Fibroblast of the aortic adventitia (primary cell): Measurements from ENCODE around the gene AXDND1. TPM values are rescaled to one million over a fixed set of nuclear protein-coding genes. Genes with fewer than 3 reads are reported as not detected.
"Not testable (repeated sequence)": the region's sequence is repeated elsewhere in the genome, so short reads cannot be mapped to it uniquely, and the experiment has no call there.

Experiments used
- DNase-seq: peaks from one replicate; pipeline ENCODE4 v3.0.0-alpha.2; 2010; ENCODE audit warnings: low read depth
- H3K4me3 ChIP-seq: 2 replicates; pipeline ENCODE4 v1.5.1; 2011; ENCODE audit warnings: low read depth, mild to moderate bottlenecking, control low read depth, low read length, moderate library complexity
- CTCF ChIP-seq: IDR thresholded peaks from 2 replicates; pipeline ENCODE4 v1.5.1; 2011; ENCODE audit warnings: mild to moderate bottlenecking, low read length, control low read depth, inconsistent platforms; ENCODE audit not compliant: insufficient read depth
- total RNA-seq: library from RNA; depleted of rRNA; stranded (reverse); fragments of >200 nt; gene quantifications from 2 replicates; pipeline ENCODE4 v1.2.3, GENCODE V29; 2012; ENCODE audit warnings: low replicate concordance

The AXDND1 gene
- total RNA-seq, 1 donor = 0.36 TPM

GRCh38 chr1:179510038-179510437, 144.3 kb downstream of the AXDND1 start:
- no peak overlapping the region for H3K4me3 ChIP-seq
- no peak for TF ChIP-seq CTCF
- DNase-seq = no peak

GRCh38 chr1:179516976-179517705, 151.4 kb downstream of the AXDND1 start:
- no peak for DNase-seq
- TF ChIP-seq CTCF = no peak
- no peak overlapping the region for H3K4me3 ChIP-seq

- not testable (repeated sequence) for DNase-seq, H3K4me3 ChIP-seq
Measured at GRCh38 chr1:179518544-179518943, 152.8 kb downstream of the AXDND1 start.

- no peak overlapping the region for H3K4me3 ChIP-seq
- no peak for DNase-seq
- no peak for TF ChIP-seq CTCF
Measured at GRCh38 chr1:179529482-179530195, 163.9 kb downstream of the AXDND1 start.

GRCh38 chr1:179530352-179530751, 164.6 kb downstream of the AXDND1 start:
- TF ChIP-seq CTCF = no peak
- H3K4me3 ChIP-seq = no peak overlapping the region
- no peak for DNase-seq

GRCh38 chr1:179541774-179542173, 176.0 kb downstream of the AXDND1 start:
- no peak for DNase-seq
- no peak overlapping the region for H3K4me3 ChIP-seq
- no peak for TF ChIP-seq CTCF

- H3K4me3 ChIP-seq = no peak overlapping the region
- DNase-seq = no peak
- TF ChIP-seq CTCF = no peak
Measured at GRCh38 chr1:179545321-179545720, 179.6 kb downstream of the AXDND1 start.
